IMR-90 (cell line): Measurements from ENCODE around the gene PCA3. TPM values are rescaled to one million over a fixed set of nuclear protein-coding genes. Genes with fewer than 3 reads are reported as not detected.

Experiments
- ATAC-seq: fragments of 200-7000 bp; cut with Tn5 transposase; 2 replicates; pipeline ENCODE4 v1.9.1; 2020; ENCODE audit warnings: low read depth, mild to moderate bottlenecking, moderate library complexity
- BruUV-seq: library from RNA; stranded (reverse); fragments of 400-500 nt; replicated peaks from 2 replicates; lab custom pipeline; 2021; lab: Mats Ljungman, UMichigan
- CTCF ChIA-PET: fragments of 300-600 bp; formaldehyde crosslinking; extraction: SDS; loops from one replicate; lab custom pipeline; 2021; ENCODE audit warnings: antibody characterized with exemption; lab: Yijun Ruan, JAX
- POLR2A ChIA-PET: fragments of 300-600 bp; sonication (Branson Sonifier 250); formaldehyde crosslinking; loops from one replicate; lab custom pipeline; 2022; ENCODE audit warnings: antibody characterized with exemption; ENCODE audit not compliant: unreplicated experiment; lab: Charles Lee
- DNase-seq: peaks from one replicate; pipeline ENCODE4 v3.0.0; 2013
- H2AFZ ChIP-seq: replicated peaks from 2 replicates; pipeline ENCODE3; 2013; ENCODE audit warnings: low read length, mild to moderate bottlenecking; ENCODE audit not compliant: poor library complexity
- H2AK5ac ChIP-seq: 2 replicates; pipeline ENCODE4 v1.6.1; 2013; ENCODE audit warnings: low read depth, low read length, inconsistent platforms
- H2AK9ac ChIP-seq: replicated peaks from 2 replicates; pipeline ENCODE3; 2013; ENCODE audit warnings: mild to moderate bottlenecking, low read depth, low read length, moderate library complexity; ENCODE audit not compliant: poor library complexity
- H2BK120ac ChIP-seq: 2 replicates; pipeline ENCODE4 v1.6.1; 2013; ENCODE audit warnings: low read depth, low read length, inconsistent platforms
- H2BK15ac ChIP-seq: 3 replicates; pipeline ENCODE4 v1.6.1; 2013; ENCODE audit warnings: low read depth, low read length, inconsistent platforms
- H2BK20ac ChIP-seq: 2 replicates; pipeline ENCODE4 v1.6.1; 2013; ENCODE audit warnings: low read depth, mild to moderate bottlenecking, inconsistent platforms, low read length, moderate library complexity
- H2BK5ac ChIP-seq: 2 replicates; pipeline ENCODE4 v1.6.1; 2013; ENCODE audit warnings: mild to moderate bottlenecking, low read depth, low read length, inconsistent platforms; ENCODE audit not compliant: poor library complexity, severe bottlenecking
- H3K14ac ChIP-seq: replicated peaks from 2 replicates; pipeline ENCODE4 v1.6.1; 2013; ENCODE audit warnings: low read depth, low read length, inconsistent platforms
- H3K18ac ChIP-seq: 2 replicates; pipeline ENCODE4 v1.6.1; 2013; ENCODE audit warnings: low read depth, low read length, control low read depth
- H3K23ac ChIP-seq: 2 replicates; pipeline ENCODE4 v1.6.1; 2013; ENCODE audit warnings: low read depth, low read length, inconsistent platforms
- H3K27ac ChIP-seq: 2 replicates; pipeline ENCODE4 v1.5.1; 2013; ENCODE audit warnings: mild to moderate bottlenecking, control low read depth, low read length; ENCODE audit not compliant: insufficient read depth
- H3K27me3 ChIP-seq: 2 replicates; pipeline ENCODE4 v1.6.1; 2013; ENCODE audit warnings: low read length; ENCODE audit not compliant: control insufficient read depth, insufficient read depth
- H3K36me3 ChIP-seq: 2 replicates; pipeline ENCODE4 v1.6.1; 2013; ENCODE audit warnings: low read length, mixed read lengths; ENCODE audit not compliant: control insufficient read depth, insufficient read depth
- H3K4ac ChIP-seq: 2 replicates; pipeline ENCODE4 v1.6.1; 2013; ENCODE audit warnings: low read depth, low read length, inconsistent platforms
- H3K4me1 ChIP-seq: 2 replicates; pipeline ENCODE4 v1.6.1; 2013; ENCODE audit warnings: low read length, mixed read lengths; ENCODE audit not compliant: control insufficient read depth, insufficient read depth
- H3K4me2 ChIP-seq: 2 replicates; pipeline ENCODE4 v1.6.1; 2013; ENCODE audit warnings: low read depth, mild to moderate bottlenecking, control low read depth, low read length, moderate library complexity
- H3K4me3 ChIP-seq: 2 replicates; pipeline ENCODE4 v1.5.1; 2013; ENCODE audit warnings: low read depth, mild to moderate bottlenecking, control low read depth, low read length, moderate library complexity; ENCODE audit not compliant: insufficient read depth
- H3K56ac ChIP-seq: 2 replicates; pipeline ENCODE4 v1.6.1; 2013; ENCODE audit warnings: low read length, inconsistent platforms; ENCODE audit not compliant: insufficient read depth; ENCODE audit errors: extremely low read depth
- H3K79me1 ChIP-seq, 2 experiments: 2 replicates each; pipeline ENCODE4 v1.6.1; 2013; ENCODE audit warnings: low read length in 2 of 2, inconsistent platforms in 1 of 2, low read depth in 1 of 2
- H3K9ac ChIP-seq: 2 replicates; pipeline ENCODE4 v1.6.1; 2013; ENCODE audit warnings: low read depth, low read length, control low read depth
- H3K9me1 ChIP-seq: 2 replicates; pipeline ENCODE4 v1.6.1; 2013; ENCODE audit warnings: low read length, inconsistent platforms; ENCODE audit not compliant: insufficient read depth
- H3K9me3 ChIP-seq: 2 replicates; pipeline ENCODE4 v1.6.1; 2013; ENCODE audit warnings: low read length; ENCODE audit not compliant: control insufficient read depth, insufficient read depth
- H4K20me1 ChIP-seq: 2 replicates; pipeline ENCODE4 v1.6.1; 2013; ENCODE audit warnings: low read length, inconsistent platforms; ENCODE audit not compliant: insufficient read depth
- H4K5ac ChIP-seq: 2 replicates; pipeline ENCODE4 v1.6.1; 2013; ENCODE audit warnings: mild to moderate bottlenecking, low read depth, low read length, control low read depth
- H4K8ac ChIP-seq, 2 experiments: 2 replicates each; pipeline ENCODE4 v1.6.1; 2013; ENCODE audit warnings: low read depth in 2 of 2, low read length in 2 of 2, control low read depth in 1 of 2, inconsistent platforms in 1 of 2
- H4K91ac ChIP-seq: 2 replicates; pipeline ENCODE4 v1.6.1; 2013; ENCODE audit warnings: low read depth, low read length, inconsistent platforms; ENCODE audit not compliant: insufficient read depth
- BHLHE40 ChIP-seq: fragments of 150-350 bp; IDR thresholded peaks from 2 replicates; pipeline ENCODE4 v1.6.1; 2016; ENCODE audit warnings: mild to moderate bottlenecking, low read depth, low read length
- CEBPB ChIP-seq: IDR thresholded peaks from 2 replicates; pipeline ENCODE4 v1.6.1; 2012; ENCODE audit warnings: low read depth, low read length, improper control_type of control experiment
- CHD1 ChIP-seq: IDR thresholded peaks from 2 replicates; pipeline ENCODE4 v1.6.1; 2012; ENCODE audit warnings: low read depth, low read length, improper control_type of control experiment
- CTCF ChIP-seq: conservative IDR thresholded peaks from 2 replicates; pipeline ENCODE4 v1.5.1; 2012; ENCODE audit warnings: mild to moderate bottlenecking, low read depth, low read length, improper control_type of control experiment
- ELK1 ChIP-seq: fragments of 150-350 bp; IDR thresholded peaks from 2 replicates; pipeline ENCODE4 v1.6.1; 2016; ENCODE audit warnings: low read depth, mild to moderate bottlenecking, low read length, moderate library complexity, borderline replicate concordance
- FOS ChIP-seq: fragments of 150-350 bp; IDR thresholded peaks from 2 replicates; pipeline ENCODE4 v1.6.1; 2016; ENCODE audit warnings: low read depth, low read length
- MAFK ChIP-seq: IDR thresholded peaks from 2 replicates; pipeline ENCODE4 v1.6.1; 2012; ENCODE audit warnings: low read depth, low read length, improper control_type of control experiment
- MAZ ChIP-seq: IDR thresholded peaks from 2 replicates; pipeline ENCODE4 v1.6.1; 2012; ENCODE audit warnings: low read depth, mild to moderate bottlenecking, low read length, improper control_type of control experiment, moderate library complexity, borderline replicate concordance
- MXI1 ChIP-seq: IDR thresholded peaks from 2 replicates; pipeline ENCODE4 v1.6.1; 2012; ENCODE audit warnings: low read depth, mild to moderate bottlenecking, low read length, moderate library complexity, borderline replicate concordance
- NFE2L2 ChIP-seq: fragments of 150-350 bp; IDR thresholded peaks from 2 replicates; pipeline ENCODE4 v1.6.1; 2016; ENCODE audit warnings: low read depth, mild to moderate bottlenecking, low read length
- POLR2A ChIP-seq: IDR thresholded peaks from 2 replicates; pipeline ENCODE4 v1.6.1; 2012; ENCODE audit warnings: mild to moderate bottlenecking, low read depth, low read length
- RAD21 ChIP-seq: IDR thresholded peaks from 2 replicates; pipeline ENCODE4 v1.6.1; 2012; ENCODE audit warnings: low read length, improper control_type of control experiment
- RCOR1 ChIP-seq: IDR thresholded peaks from 2 replicates; pipeline ENCODE4 v1.6.1; 2012; ENCODE audit warnings: mild to moderate bottlenecking, low read length, improper control_type of control experiment; ENCODE audit not compliant: insufficient replicate concordance
- RFX5 ChIP-seq: IDR thresholded peaks from 2 replicates; pipeline ENCODE4 v1.8.0; 2012; ENCODE audit warnings: low read depth, mild to moderate bottlenecking, low read length, moderate library complexity
- SMC3 ChIP-seq: fragments of 150-350 bp; IDR thresholded peaks from 2 replicates; pipeline ENCODE4 v1.6.1; 2016; ENCODE audit warnings: low read depth, mild to moderate bottlenecking, antibody characterized with exemption, low read length, moderate library complexity
- USF2 ChIP-seq: fragments of 150-350 bp; IDR thresholded peaks from 2 replicates; pipeline ENCODE4 v1.6.1; 2017; ENCODE audit warnings: mild to moderate bottlenecking, antibody characterized with exemption, low read length, low read depth
- WGBS, 2 experiments: methylation state at CpG; one replicate each; pipeline versions ENCODE4 v1.1.5 to v1.1.7; 2013; ENCODE audit warnings: missing lambda C conversion rate in 2 of 2; ENCODE audit not compliant: insufficient read length in 1 of 2; ENCODE audit errors: extremely low coverage in 2 of 2; 5-methylcytosine and 5-hydroxymethylcytosine counted together
- dilution Hi-C: fragments of 300-500 bp; cut with HindIII; formaldehyde crosslinking; loops from one replicate; pipeline ENCODE4 v1.14.3; 2018; ENCODE audit warnings: low sequenced_read_pairs; ENCODE audit not compliant: unreplicated experiment
- in situ Hi-C: fragments of 300-500 bp; cut with MboI; formaldehyde crosslinking; loops from 3 replicates; pipeline ENCODE4 v1.14.3; 2019; ENCODE audit warnings: low sequenced_read_pairs, inconsistent platforms, mixed read lengths
- intact Hi-C: fragments of 100-400 bp; cut with micrococcal nuclease; formaldehyde crosslinking; loops from 2 replicates; pipeline ENCODE4 v1.10.0; 2022
- polyA plus RNA-seq, 3 experiments: library from polyadenylated mRNA; depleted of rRNA; stranded (reverse); fragments of >200 nt; gene quantifications; 2 replicates each; pipeline ENCODE4 v1.2.3, GENCODE V29; 2012; ENCODE audit warnings: low replicate concordance in 1 of 3
- total RNA-seq: library from RNA; depleted of rRNA; stranded (reverse); fragments of >200 nt; gene quantifications from 2 replicates; pipeline ENCODE4 v1.2.3, GENCODE V29; 2012

PCA3 gene
- total and polyA plus RNA-seq, 2 of the 4 experiments (the other 2 are of a cell fraction), result not detected

DNA sequence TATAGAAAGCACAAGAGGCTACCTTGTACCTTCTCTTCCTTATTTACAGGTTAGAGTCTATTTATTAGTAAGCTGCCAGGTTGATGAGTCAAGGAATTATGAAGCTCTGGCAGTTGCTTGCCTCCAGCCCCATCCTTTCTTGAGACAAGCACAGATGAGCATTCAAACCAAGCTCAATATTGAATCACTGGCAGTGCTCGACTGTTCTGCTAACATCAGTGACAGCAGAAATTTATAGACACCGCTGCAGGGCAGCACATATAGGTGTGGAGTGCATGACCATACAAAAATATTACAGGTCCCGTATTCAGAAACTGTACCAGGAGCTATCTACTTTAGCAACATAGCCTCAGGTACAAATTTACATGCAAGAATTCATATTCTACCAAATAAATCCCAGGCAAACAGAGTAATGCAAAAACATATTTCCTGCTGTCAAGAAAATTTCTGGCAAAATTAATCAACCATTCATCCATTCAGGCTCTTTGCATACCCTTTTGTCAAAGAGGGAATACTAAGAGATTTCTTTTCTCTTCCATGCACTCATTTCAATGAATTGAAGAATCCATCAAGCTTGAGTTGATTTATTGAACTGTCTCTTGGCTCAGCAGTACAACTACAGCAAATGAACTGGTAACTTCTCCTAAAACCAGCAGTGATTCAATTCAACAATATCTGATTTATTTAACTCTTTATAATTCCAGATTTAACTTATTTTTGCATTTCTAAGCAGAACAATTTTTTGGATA, 26.9 kb upstream of the PCA3 start:
- H2AK9ac ChIP-seq, result no peak overlapping the region
- no peak overlapping the region for H3K4ac ChIP-seq
- H4K8ac ChIP-seq, result no peak overlapping the region
- no peaks in the 10 kb centered on the region for H3K4me1 ChIP-seq
- H4K91ac ChIP-seq, result no peak overlapping the region
- H2AK5ac ChIP-seq, result no peak overlapping the region
- BruUV-seq, result no TSS peak
- no peak overlapping the region for H2BK15ac ChIP-seq
- dilution Hi-C loops (no loop called here), intact Hi-C loops (no loop called here), in situ Hi-C loops (no loop called here)
- no peak overlapping the region for H3K23ac ChIP-seq
- H3K4me3 ChIP-seq, result no peak overlapping the region
- no peak for DNase-seq
- ChIA-PET CTCF (no interaction called here), POLR2A (no interaction called here)
- WGBS, 2 experiments, result no CpG with 5 or more reads among the region's 3 CpGs
- no peak for TF ChIP-seq FOS
- TF ChIP-seq USF2, result no peak
- TF ChIP-seq SMC3, result no peak
- no peak for TF ChIP-seq MXI1
- no peak for TF ChIP-seq MAZ
- no peak for TF ChIP-seq CHD1
- no peak for TF ChIP-seq ELK1
- no peak for TF ChIP-seq MAFK
- TF ChIP-seq CEBPB, result no peak
- no peak for TF ChIP-seq POLR2A
- TF ChIP-seq RAD21, result no peak
- no peak for TF ChIP-seq BHLHE40
- TF ChIP-seq RFX5, result no peak
- no peak for TF ChIP-seq CTCF
- TF ChIP-seq RCOR1, result no peak
- no peak for TF ChIP-seq NFE2L2
- no peaks in the 10 kb centered on the region for H4K20me1 ChIP-seq
- no peak overlapping the region for H3K9ac ChIP-seq
- no peak overlapping the region for H3K18ac ChIP-seq
- no peaks in the 10 kb centered on the region for H3K36me3 ChIP-seq
- no peaks in the 10 kb centered on the region for H3K9me1 ChIP-seq
- no peaks in the 10 kb centered on the region for H3K79me1 ChIP-seq
- H3K9me3 ChIP-seq, result no peaks in the 10 kb centered on the region
- no peak overlapping the region for H2BK120ac ChIP-seq
- H3K27me3 ChIP-seq, result peaks cover 3% of the 10 kb centered on the region; the same call in 1 of the 2 replicates
- no peak overlapping the region for H4K5ac ChIP-seq
- H3K4me2 ChIP-seq, result no peak overlapping the region
- H2BK5ac ChIP-seq, result no peak overlapping the region
- no peak for ATAC-seq
- H3K56ac ChIP-seq, result no peak overlapping the region
- no peak overlapping the region for H2BK20ac ChIP-seq
- no peak overlapping the region for H3K14ac ChIP-seq
- H3K27ac ChIP-seq, result no peak overlapping the region
- no peak overlapping the region for H2AFZ ChIP-seq
